C1 segment of cervical spinal cord (tissue), 14 donors: ENCODE data around the gene KLRF1.

Source experiments
- DNase-seq, 14 donors: peaks; one replicate each; lab custom pipeline; 2025; lab: John Stamatoyannopoulos, UW

The KLRF1 gene

GRCh38 chr12:9827209-9827888, at the start of gene KLRF1:
Gene KLRF1 (plus strand): TSS chr12:9827481. CDS start chr12:9827545, 64 bp downstream.
- no peak for DNase-seq

GRCh38 chr12:9779209-9779608, 48.1 kb upstream of the KLRF1 start:
- no peak for DNase-seq

- no peak for DNase-seq
Observed at GRCh38 chr12:9781360-9781759, 45.9 kb upstream of the KLRF1 start.

DNA sequence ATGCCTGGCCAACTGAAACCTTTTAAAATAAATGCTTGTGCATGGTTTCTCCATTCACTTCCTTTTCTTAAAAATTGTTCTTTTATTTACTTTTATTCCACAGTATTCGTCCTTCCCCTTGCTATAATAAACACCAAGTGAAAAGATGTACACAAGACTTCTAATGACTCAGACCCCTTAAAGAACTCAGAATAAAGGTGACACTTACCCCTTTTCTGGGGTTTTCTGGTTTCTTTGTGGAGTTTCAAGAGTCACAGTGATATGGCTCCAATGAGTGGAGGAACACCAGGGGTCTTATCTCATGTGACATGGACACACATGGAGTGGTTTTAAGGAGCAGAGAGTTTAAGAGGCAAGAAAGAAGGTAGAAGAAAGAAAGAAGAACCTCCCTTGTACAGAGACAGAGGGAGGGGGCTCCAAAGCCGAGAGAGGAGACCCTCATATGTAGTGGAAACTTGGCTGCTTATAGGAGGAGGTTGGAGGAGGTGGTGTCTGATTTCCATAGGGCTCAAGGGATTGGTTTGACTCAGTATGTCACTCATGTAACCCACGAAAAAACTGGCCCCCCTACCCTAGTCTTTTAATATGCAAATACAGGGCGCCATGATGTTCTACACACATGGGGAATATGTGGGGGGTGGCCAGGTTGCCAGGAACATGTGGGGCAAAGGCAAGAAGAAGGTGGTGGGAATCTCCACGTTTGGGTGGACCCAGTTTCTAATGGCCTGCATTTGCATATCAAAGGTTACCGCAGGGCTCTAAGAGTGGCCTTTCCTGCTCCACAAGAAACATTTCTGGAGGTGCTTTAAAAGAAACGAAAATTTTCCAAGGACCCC, 44.5 kb upstream of the KLRF1 start:
- DNase-seq = no peak

GRCh38 chr12:9784326-9784725, 43.0 kb upstream of the KLRF1 start:
- DNase-seq = no peak

DNA sequence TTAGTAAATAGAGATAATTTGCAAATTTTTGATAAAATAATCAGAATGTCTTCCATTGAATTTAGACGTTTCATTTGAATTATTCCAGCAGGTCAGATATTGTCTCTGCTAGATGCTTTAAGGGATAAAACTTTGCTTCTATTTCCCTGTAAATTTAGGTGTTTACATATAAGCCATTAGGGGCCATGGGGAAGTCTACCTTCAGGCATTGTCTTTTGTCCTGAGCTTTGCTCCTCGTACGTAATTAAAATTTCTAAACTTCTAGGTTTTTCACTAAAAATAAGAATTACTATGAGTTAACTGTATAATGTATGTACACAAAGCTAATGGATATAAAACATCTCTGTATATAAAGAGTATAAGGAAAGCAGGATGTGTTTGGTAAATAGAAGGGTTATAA, 42.5 kb upstream of the KLRF1 start:
- no peak for DNase-seq

DNA sequence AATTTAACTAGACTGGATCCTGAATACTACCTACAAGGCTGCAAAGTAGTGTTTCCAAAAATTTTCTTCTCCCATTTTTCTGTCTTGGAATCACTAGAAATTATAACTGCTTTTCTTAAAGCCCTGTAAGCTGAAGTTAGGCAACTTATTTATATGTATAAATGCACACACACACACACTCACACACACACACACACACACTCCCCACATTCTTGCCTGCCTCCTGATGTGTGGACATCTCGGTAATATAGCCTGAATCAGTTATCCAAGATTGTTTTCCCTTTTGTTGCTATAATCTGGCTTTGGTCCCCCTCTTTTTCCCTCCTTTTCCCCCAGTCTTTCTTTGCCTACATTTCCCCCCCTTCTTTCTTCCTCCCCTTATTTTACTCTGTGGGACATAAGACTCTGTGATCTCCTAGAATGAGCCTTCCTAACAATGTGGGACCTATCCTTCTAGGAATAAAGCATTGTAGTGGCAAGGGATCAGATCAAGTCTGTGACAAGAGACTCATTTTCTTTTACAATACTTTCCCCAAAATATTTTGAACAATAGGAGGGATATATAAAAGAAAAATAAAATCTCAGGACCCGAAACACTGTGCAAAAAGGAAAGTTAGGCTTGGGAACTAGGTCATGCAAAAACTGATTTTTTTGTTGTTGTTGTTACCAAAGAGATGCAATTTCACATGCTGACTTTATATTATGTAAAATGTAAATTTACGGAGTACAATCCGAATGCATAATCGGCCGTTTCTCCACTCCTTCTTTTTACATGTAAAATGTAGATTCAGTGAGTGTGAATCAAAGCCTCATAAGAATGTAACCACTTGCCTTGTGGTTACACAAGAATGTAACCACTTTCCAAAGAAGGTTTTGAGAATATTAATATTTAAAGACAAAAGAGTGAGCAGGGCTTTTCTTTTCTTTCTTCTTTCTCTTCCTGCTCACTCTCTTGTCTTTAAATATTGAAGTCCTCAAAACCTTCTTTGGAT, 40.3 kb upstream of the KLRF1 start:
- no peak for DNase-seq

- DNase-seq = no peak
Observed at GRCh38 chr12:9792185-9792900, 34.9 kb upstream of the KLRF1 start.

GRCh38 chr12:9792961-9793617, 34.2 kb upstream of the KLRF1 start:
- no peak for DNase-seq

DNA sequence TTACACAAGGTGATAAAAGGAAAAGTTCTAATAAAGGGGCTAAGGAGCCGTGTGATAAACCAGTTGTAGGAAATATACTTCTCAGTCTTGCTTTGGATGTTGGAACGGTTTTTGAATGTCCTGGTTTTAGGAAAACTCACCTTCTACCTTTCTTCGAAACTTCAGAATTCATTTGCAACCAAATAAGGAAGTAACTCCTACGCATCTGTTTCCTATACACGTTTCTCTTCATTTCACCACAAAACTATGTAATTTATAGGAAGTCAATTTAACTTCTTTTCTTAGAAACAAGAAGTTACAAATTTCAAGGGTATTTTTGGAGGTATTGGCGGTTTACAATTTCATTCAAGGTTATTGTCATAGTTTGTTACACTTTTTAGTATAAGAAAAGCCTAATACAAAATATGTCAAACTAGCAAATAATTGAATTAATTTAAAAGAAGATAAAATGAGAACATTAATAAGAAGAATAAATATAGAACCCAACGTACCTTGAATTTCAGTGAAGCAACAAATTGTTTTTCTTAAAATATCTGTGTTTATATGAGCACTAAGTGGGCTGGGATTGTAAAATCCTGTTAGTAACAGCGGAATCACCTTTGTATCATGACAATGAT, 33.4 kb upstream of the KLRF1 start:
- no peak for DNase-seq

DNA sequence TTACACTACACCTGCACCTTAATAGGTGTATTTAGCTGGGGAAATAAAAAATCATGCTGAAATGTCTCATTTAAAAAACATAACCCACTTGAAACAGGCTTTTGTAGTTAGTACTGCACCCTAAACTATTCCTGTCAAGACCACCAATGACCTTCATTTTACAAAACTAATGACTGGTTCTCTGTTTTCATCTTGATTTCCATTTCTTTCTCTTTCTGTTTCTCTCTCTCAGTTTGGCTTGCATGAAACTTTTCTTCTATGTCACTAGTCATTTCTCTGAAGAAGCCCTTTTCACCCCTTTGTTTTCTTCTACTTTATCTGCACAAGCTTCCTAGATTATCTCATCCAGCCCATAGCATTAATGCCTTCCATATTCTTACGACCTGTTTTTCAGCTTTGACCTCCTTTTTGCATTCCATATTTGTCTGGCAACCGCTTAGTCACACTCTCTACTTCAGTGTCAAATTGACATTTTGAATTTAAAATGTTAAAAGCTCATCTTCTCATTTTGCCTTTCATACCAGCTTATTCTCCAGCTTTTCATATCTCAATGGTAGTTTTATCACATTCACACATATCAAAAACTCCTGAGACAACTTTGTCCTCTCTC, 32.7 kb upstream of the KLRF1 start:
- DNase-seq = no peak

DNA sequence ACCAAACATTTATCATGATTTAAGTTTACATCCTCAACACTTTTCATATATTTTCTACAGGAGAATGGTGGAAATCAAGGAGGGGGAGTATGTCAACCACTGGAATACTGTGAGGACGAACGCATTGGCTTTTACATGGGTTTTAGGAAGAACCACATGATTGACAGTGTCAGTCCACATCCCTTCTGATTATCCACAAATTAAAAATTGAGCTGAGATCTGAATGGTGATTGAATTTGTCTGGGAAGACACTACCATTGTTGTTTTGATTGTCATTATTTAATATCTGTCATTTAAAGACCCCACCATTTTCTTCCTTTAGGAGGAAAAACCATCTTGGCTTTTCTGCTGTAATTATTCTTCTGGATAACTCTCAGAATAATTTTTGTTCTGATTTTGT, 31.3 kb upstream of the KLRF1 start:
- no peak for DNase-seq

- no peak for DNase-seq
Observed at GRCh38 chr12:9796346-9796745, 30.9 kb upstream of the KLRF1 start.

DNA sequence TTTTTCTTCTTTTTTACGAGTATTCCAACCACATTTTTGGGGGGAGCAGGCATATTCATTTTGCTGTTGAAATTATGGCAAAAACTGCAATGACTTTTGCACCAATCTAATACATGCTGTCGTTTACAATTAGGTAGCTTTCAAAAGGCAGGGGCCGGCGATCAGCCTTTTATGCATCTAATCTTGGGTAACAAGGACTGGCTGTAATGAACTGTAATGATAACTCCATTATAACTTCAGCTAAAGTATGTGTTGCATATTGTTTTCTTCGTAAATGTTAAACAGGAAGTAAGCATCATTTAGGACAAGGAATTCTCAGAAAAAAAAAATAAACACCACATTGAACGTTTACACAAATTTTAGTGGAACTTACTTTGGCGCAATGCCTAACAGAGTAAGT, 30.3 kb upstream of the KLRF1 start:
- DNase-seq = no peak

GRCh38 chr12:9797722-9798619, 29.3 kb upstream of the KLRF1 start:
- DNase-seq = peak in 2 of 14 donors; percentile 1 to 9

DNA sequence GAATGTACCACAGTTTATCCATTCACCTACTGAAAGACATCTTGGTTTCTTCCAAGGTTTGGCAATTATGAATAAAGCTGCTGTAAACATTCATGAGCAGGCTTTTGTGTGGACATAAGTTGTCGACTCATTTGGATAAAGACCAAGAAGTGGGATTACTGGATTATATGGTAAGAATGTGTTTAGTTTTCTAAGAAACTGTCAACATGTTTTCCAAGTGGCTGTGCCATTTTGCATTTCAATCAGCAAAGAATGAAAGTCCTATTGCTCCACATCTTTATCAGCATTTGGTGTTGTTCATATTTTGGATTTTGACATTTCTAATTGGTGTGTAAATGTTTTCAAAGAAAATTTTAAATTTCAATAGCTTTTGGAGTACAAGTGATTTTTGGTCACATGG, 27.3 kb upstream of the KLRF1 start:
- DNase-seq = no peak

GRCh38 chr12:9805883-9806282, 21.4 kb upstream of the KLRF1 start:
- no peak for DNase-seq

- no peak for DNase-seq
Observed at GRCh38 chr12:9806714-9807113, 20.6 kb upstream of the KLRF1 start.

- no peak for DNase-seq
Observed at GRCh38 chr12:9808504-9808903, 18.8 kb upstream of the KLRF1 start.
